NT2/D1 (cell line): ENCODE measurements around the gene MAP3K4.
A peak's percentile ranks its signal among the peaks of the same experiment; 100 is the strongest.

Experiments used
- DNase-seq: peaks from one replicate; pipeline ENCODE4 v3.0.0-alpha.2; 2011; ENCODE audit warnings: low read depth, low spot score
- H3K27me3 ChIP-seq: 2 replicates; pipeline ENCODE4 v1.6.0; 2011; ENCODE audit warnings: mild to moderate bottlenecking; ENCODE audit not compliant: insufficient read length, insufficient read depth
- H3K36me3 ChIP-seq: 2 replicates; pipeline ENCODE4 v1.6.1; 2011; ENCODE audit warnings: mild to moderate bottlenecking, low read length, mixed read lengths; ENCODE audit not compliant: insufficient read depth, insufficient read length
- H3K4me1 ChIP-seq: 2 replicates; pipeline ENCODE4 v1.5.1; 2011; ENCODE audit not compliant: insufficient read depth, insufficient read length
- H3K4me3 ChIP-seq: 2 replicates; pipeline ENCODE4 v1.5.1; 2011; ENCODE audit warnings: low read depth; ENCODE audit not compliant: insufficient read length
- H3K9ac ChIP-seq: 2 replicates; pipeline ENCODE4 v1.6.0; 2011; ENCODE audit warnings: low read depth; ENCODE audit not compliant: insufficient read length
- H3K9me3 ChIP-seq: 2 replicates; pipeline ENCODE4 v1.5.1; 2011; ENCODE audit warnings: mild to moderate bottlenecking, low read length; ENCODE audit not compliant: insufficient read depth
- SUZ12 ChIP-seq: IDR thresholded peaks from 2 replicates; pipeline ENCODE4 v1.6.1; 2011; ENCODE audit not compliant: insufficient read length, insufficient read depth; ENCODE audit errors: extremely low read depth
- YY1 ChIP-seq: IDR thresholded peaks from 2 replicates; pipeline ENCODE4 v1.6.1; 2011; ENCODE audit not compliant: insufficient read length, insufficient read depth
- ZNF274 ChIP-seq: IDR thresholded peaks from 2 replicates; pipeline ENCODE4 v1.6.1; 2011; ENCODE audit warnings: mild to moderate bottlenecking, low read depth, low read length

The MAP3K4 gene

DNA sequence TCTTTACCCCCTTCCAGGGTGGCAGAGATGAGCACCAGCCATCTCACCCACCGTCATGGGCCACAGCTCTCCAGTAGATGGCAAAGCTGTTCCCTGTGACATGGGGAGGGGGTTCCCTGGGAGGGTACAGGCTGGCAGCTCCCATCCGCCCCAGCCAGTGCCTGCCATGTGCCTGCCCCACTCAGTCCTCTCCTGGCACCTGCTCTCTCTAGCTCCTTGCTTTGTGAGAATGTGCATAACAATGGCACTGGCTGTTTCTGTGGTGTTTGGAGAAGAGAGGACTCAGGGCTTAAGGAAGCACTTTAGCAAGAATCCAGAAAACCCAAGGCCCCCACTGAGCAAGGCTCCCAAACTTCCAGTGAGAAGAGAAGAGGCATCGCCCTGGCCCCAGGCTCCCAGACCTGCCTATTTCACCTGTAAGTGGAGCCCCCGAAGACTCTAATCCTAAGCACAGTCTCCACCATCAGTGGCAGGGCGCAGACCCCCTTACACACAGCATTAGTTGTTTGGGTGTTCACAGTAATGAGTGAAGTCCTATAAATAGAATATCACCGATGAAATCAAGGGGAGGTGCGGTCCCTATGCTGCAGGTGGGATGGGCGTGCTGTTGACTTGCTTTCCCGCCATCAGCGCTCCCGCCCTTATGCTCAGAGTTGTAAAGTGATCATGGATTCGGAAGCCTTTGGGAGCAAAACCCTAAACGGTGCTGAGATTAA, 172.1 kb downstream of the MAP3K4 start:
- no peak overlapping the region for H3K4me3 ChIP-seq
- TF ChIP-seq YY1 = no peak
- peaks cover 63% of the 10 kb centered on the region for H3K36me3 ChIP-seq

DNA sequence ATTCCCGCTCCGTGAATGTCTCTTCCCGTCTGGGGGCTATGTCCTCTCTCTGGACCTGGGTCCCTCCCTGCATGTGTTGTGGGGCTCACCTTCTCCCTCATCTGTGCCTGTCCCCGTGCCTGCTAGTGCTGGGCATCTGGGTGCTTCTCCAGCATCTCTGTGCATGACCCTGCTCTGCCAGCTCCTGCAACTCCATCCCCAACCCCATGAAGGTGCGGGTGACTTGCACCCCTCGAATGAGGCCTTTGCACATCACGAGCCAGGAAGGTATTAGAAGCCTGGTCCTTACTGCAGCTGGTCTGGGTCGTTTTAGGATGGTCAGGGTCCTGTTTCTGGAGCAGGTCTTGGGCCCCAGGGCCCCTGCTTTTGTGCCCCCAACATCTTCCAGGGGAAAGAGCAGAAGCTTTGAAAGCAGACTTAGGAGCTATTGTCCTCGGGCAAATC, 172.6 kb downstream of the MAP3K4 start:
- peaks cover 8% of the 10 kb centered on the region for H3K4me1 ChIP-seq
- no peaks in the 10 kb centered on the region for H3K9me3 ChIP-seq
- H3K9ac ChIP-seq = no peak overlapping the region
- peaks cover 57% of the 10 kb centered on the region for H3K36me3 ChIP-seq
- TF ChIP-seq ZNF274 (no peak), SUZ12 (no peak), YY1 (no peak)
- no peaks in the 10 kb centered on the region for H3K27me3 ChIP-seq
- H3K4me3 ChIP-seq = no peak overlapping the region
- DNase-seq = no peak

More for the DNA sequence above, 172.1 kb downstream of the MAP3K4 start:
- Histone ChIP-seq H3K27me3 (no peaks in the 10 kb centered on the region), H3K9me3 (no peaks in the 10 kb centered on the region), H3K9ac (no peak overlapping the region), H3K4me1 (peaks cover 8% of the 10 kb centered on the region)
- peak; percentile 38 for DNase-seq

DNA sequence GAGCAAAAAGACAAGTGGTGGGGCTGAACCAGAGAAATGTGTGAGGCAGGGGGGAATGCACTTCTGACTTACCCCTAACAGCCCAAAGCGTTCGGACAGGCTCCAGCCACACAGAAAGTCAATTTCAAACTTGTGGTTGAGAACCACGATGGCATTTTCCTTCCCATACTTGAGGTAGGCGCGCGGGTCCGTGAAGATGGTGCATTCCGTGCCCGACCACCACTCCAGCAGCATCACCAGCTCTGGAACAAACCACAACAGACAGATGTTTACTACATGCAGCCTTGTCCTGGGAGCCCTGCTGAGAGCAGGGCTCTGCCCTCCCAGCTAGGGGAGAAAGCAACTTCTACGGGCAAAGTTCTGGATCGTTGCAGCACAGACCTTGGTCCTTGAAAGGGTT, 174.6 kb downstream of the MAP3K4 start:
- no peak for TF ChIP-seq ZNF274
- no peak for TF ChIP-seq SUZ12
- TF ChIP-seq YY1 = no peak
- Histone ChIP-seq H3K4me1 (peaks cover 6% of the 10 kb centered on the region), H3K27me3 (no peaks in the 10 kb centered on the region), H3K4me3 (no peak overlapping the region), H3K36me3 (peaks cover 46% of the 10 kb centered on the region), H3K9ac (no peak overlapping the region), H3K9me3 (no peaks in the 10 kb centered on the region)
- DNase-seq = no peak

DNA sequence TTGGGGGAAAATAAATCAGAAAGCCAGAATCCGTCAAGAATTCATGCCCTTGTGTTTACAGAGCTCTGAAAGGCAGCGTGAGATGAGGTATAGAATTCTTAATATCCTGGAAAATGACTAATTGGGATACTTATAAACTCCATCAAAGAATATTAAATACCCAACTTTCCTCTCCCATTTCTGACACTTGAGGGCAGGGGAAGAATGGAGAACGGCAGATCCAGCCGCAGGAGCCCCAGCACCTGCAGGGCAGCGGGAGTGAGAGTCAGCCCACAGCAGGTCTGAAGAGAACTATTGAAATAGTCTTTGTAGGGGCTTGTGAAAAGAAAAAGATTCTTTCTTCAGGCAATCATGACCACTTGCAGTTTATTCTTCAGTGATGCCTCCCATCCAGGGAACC, 175.1 kb downstream of the MAP3K4 start:
- no peak for DNase-seq
- TF ChIP-seq YY1 (no peak), SUZ12 (no peak), ZNF274 (no peak)
- H3K27me3 ChIP-seq = no peaks in the 10 kb centered on the region
- H3K36me3 ChIP-seq = peaks cover 41% of the 10 kb centered on the region
- peaks cover 6% of the 10 kb centered on the region for H3K4me1 ChIP-seq
- H3K9ac ChIP-seq = no peak overlapping the region
- no peaks in the 10 kb centered on the region for H3K9me3 ChIP-seq
- H3K4me3 ChIP-seq = no peak overlapping the region
